GM21723 (cell line): ENCODE measurements around the gene TFB1M.
"Not testable (repeated sequence)": the region's sequence is repeated elsewhere in the genome, so short reads cannot be mapped to it uniquely, and the experiment has no call there.

ENCODE experiments used
- ATAC-seq: cut with Tn5 transposase; IDR thresholded peaks from one replicate; pipeline ENCODE4 v1.9.1; 2021; ENCODE audit warnings: mild to moderate bottlenecking, moderate library complexity; ENCODE audit not compliant: unreplicated experiment

TFB1M gene

GRCh38 chr6:155330133-155330734, 15.9 kb upstream of the TFB1M start:
- no peak for ATAC-seq

DNA sequence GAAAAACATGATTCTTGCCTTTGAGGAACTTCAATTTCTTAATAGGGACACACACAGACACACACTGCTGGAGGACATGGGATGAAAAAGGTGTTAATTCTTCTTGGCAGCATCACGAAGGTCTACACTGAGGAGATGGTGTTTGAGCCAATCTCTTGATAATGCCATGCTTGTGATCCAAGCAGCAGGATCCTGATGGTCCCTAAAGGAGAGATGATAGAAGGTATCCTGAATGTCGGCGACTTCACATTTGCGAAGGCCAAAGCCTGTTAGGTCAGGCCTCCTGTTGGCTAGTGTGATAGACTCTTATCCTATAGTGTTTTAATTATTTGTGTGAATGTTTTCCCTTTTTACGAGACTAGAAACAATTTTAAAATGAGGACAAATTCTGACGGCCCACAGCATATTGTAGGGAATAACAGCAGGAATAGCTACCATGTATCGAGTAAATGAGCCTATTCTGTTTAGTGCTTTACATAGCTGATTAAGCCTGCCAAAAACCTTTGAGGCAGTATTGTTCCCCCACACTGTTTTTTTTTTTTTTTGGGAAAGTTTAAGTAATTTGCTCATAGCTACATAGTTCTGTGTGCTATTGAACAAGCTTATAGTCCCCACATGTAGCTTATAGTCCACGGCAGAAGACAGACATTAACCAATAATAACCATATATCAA, 15.3 kb upstream of the TFB1M start:
- no peak for ATAC-seq

GRCh38 chr6:155328539-155329459, 14.5 kb upstream of the TFB1M start:
- ATAC-seq, result no peak

GRCh38 chr6:155328074-155328538, 13.8 kb upstream of the TFB1M start:
- no peak for ATAC-seq

DNA sequence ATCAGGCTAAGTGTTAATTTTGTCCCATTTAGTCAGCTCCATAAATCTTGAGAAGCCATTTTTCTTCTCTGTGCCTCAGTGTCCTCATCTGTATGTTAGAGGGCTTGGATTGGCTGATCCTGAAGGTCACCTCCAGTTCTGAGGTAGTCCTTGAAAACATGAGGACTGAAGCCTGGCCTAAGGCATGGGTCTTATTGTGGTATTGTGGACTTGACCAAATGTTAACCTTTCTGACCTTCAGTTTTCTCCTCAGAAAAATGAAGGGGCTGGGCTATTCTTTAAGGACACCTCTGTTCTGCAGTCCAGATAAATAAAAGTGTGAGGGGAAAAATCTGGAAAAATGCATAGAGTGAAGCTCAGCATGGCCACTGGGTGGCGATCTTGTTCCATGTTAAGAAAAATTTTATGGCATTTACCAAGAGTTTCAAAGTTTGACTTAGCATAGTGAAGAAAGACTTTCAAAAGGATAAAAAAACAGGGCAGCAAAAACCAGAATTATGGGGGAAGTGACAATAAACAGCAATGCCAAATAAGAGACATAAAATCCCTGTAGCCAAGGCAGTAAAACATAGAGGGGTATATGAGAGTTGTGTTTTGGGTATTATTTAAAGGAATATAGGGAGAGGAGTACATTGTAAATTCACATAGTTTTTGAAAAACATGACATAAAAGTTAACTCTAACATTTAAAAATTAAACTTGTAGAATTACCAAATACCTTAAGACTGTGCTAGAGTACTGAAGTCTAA, 13.2 kb upstream of the TFB1M start:
- peak; percentile 66 for ATAC-seq

DNA sequence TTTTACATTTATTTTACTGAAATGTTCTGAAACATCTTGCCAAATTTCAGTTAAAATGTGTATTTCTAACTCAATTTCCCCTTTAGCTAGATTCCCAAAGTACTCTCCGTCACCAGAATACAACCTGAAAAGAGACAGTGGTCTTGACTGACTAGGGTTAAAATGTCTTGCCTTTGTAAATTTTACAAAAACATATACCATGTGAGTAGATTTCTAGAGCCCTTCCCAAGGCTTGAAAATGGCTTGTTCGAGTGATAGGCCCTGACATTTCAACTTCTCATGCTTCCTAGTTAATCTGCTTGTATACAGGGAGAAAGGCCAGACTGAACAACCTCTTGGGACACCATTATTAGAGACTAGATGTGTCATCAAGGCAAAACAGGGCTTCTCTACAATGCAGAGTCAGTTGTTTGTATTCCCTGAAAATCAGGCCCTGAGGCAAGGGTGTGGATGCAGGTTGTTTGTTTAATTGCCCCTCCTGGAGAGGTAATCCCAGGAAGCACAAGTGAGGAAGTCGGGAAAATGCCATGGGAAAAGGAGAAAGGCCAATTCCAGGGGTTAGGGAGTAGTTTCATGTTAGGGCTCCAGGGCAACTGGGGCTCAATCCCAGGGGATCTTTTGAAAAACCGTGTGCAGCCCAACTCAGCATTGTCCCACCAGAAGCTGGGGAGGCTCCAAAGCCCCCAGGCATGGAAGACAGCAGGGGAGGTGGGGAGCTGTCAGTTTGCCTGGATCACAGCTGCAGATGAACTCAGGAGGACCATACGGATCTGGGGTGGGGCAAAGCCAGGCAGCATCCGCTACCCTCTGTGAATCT, 11.6 kb upstream of the TFB1M start:
- ATAC-seq, result no peak

GRCh38 chr6:155324993-155325392, 10.7 kb upstream of the TFB1M start:
- no peak for ATAC-seq

DNA sequence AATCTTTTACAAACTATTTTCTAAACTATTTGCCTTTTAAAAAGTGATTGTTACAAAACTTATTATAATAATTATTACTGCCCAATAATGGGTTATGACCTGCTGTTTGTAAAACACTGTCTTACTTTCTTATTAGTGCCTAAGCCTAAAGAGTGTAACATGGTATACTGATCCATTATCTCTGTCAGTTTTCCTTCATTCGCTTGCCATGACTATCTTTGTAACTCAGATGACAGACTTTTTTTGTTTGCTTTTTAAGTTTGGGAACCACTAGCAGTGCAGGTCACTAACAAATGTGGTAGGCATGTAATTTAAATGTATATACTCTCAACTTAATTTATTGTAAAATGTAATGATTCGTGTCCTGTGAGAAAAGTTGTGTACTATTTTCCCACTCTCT, 9.9 kb upstream of the TFB1M start:
- no peak for ATAC-seq

GRCh38 chr6:155319902-155320301, 5.6 kb upstream of the TFB1M start:
- peak; percentile 50 for ATAC-seq

GRCh38 chr6:155317186-155317585, 2.9 kb upstream of the TFB1M start:
- ATAC-seq, result no peak

- no peak for ATAC-seq
Observed at GRCh38 chr6:155316419-155316818, 2.1 kb upstream of the TFB1M start.

DNA sequence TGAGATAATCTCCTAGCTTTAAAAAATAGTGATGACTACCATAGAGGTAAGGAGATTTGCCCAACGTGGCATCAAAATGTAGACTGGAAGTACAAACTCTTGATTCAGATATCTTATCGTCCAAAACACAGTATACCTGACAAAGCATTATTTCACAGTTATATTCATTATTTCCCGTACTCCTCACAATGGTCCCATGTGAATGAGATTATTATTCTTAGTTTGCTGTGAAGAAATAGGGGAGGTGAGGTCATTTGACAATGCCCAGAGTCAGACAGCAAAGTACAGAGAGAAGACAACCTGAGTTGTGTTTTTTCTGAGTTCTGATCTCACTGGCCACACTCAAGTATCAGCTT, 1.2 kb upstream of the TFB1M start:
- ATAC-seq, result no peak

GRCh38 chr6:155314773-155315515, 660 bp upstream of the TFB1M start:
- peak; percentile 57 for ATAC-seq

- ATAC-seq, result peak; percentile 22
Observed at GRCh38 chr6:155313602-155314091, 637 bp downstream of the TFB1M start.

GRCh38 chr6:155312950-155313349, 1.3 kb downstream of the TFB1M start:
- ATAC-seq, result not testable (repeated sequence)

DNA sequence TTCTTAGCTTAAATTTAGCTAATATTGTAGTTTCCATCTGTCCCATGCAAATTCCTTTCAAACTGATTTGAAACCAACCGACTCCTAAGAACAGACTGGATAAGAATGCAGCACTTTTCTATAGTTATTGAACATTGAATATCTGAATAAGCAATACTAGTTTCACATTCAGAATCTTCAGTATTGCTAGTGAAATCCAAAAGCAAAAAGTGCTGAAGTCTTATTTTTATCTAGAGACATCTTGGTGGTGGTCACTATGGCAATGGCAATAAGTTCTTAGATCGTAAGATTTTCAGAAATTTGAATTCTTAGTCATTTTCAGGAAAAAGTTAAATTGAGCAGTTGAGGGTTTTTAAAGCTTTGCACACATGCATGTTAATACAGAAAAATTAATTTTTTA, 2.7 kb downstream of the TFB1M start:
- no peak for ATAC-seq

DNA sequence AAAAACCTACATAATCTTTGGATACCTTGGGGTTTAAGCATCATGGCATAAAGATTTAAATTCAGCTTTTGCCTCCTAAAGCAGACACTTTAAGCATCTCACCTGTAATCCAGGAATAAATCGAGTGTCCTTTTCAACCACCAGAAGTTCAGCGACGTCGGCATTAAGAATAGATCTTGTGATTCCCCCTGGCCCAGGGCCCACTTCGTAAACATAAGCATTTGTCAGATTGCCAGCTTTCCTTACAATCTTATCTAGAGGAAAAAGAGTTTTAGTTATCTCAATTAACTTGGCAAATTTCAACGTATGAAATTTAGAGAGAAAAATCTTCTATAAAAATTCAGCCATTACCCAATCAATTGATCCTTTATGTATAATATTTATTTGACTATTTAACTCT, 3.2 kb downstream of the TFB1M start:
- no peak for ATAC-seq

DNA sequence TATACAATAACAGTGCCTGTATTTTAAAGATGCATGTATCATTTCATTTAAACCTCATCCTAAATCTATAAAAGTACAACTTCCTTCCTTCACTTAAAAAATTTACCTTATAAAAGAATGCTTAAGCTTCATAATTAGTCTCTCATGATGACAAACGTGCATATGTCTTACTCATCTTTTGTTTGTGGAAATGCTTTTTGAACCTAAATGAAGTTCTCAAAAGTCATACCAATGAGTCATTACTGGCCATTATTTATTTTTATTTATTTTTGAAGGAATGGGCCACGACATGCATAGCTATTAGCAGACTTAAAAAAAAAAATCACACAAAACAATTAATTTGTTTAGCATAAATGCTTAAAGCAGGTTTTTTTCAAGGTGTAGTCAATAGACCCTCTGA, 3.7 kb downstream of the TFB1M start:
- ATAC-seq, result no peak

DNA sequence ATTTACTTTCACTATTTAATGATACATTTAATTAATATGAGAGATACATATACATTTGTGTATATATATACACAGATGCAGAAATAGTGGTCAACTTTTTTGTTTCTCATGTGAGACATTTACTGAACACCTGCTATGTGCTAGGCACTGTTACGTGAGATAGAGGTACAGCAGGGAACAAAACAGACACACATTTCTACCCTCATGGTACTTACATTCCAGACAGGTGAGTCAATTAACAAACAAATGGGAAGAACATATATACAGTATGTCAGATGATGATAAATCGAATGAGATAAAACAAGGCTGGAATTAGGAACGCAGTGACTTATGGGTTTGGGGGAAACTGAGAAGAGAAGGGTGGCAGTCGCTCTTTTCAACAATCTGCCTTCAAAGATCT, 5.1 kb downstream of the TFB1M start:
- ATAC-seq, result no peak
